ENCODE results near the gene OS9.

OS9 gene

DNA sequence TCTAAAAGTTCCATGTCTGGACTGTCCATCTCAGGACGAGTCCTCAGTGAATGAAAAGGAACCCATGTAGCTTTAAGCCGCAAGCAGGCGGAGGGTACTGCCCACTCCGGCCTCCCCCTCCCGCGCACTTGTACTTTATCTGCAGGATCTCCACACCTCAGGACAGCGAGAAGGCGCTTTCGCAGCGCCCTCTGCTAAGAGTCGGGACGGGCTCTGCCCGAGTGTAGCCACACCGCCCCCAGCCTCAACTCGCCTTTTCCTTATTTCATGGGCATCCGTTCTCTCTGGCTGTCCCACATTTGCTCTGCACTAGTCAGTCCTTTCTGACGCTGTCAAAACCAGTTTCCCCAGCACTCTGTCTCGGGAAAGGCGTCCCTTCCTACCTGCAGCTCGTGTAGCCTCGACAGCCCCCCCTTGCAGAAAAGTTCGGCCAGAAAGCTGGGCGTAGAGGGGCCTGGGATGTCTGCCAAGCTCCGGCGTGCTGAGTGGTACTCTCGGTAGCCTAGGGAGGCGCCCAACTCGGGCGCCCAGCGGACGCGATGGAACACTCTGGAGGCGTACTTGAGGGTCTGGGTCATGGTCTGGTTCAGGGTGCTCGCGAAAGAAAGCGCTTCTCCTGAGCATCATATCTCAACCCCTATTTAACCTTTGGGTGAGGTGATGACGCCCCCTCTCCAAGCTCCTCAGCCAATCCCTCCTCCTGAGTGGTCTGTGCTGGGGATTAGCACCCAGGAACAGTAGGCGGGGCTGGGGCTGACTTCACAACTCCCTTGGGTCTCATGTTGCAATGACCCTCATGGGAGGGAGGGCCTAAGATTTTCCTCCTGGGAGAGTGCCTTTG is 72.8 kb downstream of the OS9 start, which contains the start of gene CYP27B1:
Gene CYP27B1 (minus strand): TSS at position 615 of the 841 bp plus-strand sequence. CDS start 37 bp downstream, at position 578.
- H3K4me3 Mint-ChIP-seq, result peak within 1 kb of the TSS; percentile 91
- H3K36me3 Mint-ChIP-seq (ENCODE audit: low read depth), result peaks cover 61% of the 10 kb centered on the region
- peak within 1 kb of the TSS; percentile 74 for H3K27ac Mint-ChIP-seq
- H3K9me3 Mint-ChIP-seq, result no peaks in the 10 kb centered on the region
- H3K4me1 Mint-ChIP-seq (ENCODE audit: low read depth), result peaks cover 60% of the 10 kb centered on the region
- H3K27me3 Mint-ChIP-seq, result peaks cover 14% of the 10 kb centered on the region

DNA sequence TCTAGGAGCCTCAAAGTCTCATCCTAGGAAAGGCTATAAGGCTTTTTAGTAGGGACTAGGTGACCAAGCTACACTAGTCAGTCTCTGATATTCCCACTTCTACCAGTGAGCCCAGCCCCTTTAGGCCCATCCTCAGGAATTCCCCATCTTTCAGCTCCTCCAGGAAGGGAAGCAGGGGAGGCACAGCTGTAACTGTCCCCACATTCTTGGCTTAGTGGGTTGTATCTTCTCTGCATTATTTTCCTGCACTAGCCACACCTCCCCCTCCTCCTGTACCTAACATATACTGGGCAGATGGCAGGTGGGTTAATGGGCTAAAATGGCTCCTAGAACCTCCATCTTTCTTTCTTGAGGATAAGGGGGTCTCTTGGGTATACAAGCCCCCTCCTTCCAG is 73.4 kb downstream of the OS9 start:
- Mint-ChIP-seq H3K36me3 (ENCODE audit: low read depth) (peaks cover 56% of the 10 kb centered on the region), H3K9me3 (no peaks in the 10 kb centered on the region), H3K4me3 (no peak overlapping the region), H3K27ac (no peak overlapping the region), H3K27me3 (peaks cover 14% of the 10 kb centered on the region), H3K4me1 (ENCODE audit: low read depth) (peaks cover 61% of the 10 kb centered on the region)

DNA sequence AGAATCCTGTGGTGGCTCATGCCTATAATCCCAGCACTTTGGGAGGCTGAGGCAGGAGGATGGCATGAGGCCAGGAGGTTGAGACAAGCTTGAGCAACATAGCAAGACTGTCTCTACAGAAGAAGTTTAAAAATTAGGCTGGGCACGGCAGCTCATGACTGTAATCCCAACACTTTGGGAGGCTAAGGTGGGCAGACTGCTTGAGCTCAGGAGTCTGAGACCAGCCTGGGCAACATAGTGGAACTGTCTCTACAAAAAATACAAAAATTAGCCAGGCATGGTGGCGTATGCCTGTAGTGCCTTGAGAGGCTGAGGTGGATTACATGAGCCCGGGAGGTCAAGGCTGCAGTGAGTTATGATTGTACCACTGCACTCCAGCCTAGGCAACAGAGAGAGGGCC is 73.9 kb downstream of the OS9 start:
- peaks cover 14% of the 10 kb centered on the region for H3K27me3 Mint-ChIP-seq

DNA sequence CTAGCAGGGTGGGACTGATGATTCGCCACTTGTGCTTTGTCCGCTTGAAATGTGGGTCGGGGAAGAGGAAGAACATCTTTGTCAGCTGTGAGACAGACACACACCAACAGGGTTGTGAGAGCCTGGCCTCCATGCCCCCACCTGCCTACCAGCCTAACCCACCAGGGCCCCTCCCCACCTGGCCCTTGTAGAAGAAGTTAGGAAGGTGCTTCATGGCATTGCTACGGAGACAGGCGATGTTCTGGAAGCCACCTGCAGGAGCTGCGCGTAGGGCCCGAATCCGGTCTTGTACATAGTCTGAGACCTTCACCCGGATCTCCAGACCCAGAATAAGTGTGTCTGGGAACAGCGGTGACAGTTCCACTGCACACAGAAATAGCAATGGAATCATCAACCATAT is 75.7 kb downstream of the OS9 start:
- no peak overlapping the region for H3K27ac Mint-ChIP-seq
- H3K27me3 Mint-ChIP-seq, result peaks cover 6% of the 10 kb centered on the region
- peaks cover 52% of the 10 kb centered on the region for H3K4me1 Mint-ChIP-seq (ENCODE audit: low read depth)
- H3K9me3 Mint-ChIP-seq, result no peaks in the 10 kb centered on the region
- peaks cover 38% of the 10 kb centered on the region for H3K36me3 Mint-ChIP-seq (ENCODE audit: low read depth)
- no peak overlapping the region for H3K4me3 Mint-ChIP-seq

More for the DNA sequence above, 73.9 kb downstream of the OS9 start:
- H3K27ac Mint-ChIP-seq, result no peak overlapping the region
- no peaks in the 10 kb centered on the region for H3K9me3 Mint-ChIP-seq
- H3K4me3 Mint-ChIP-seq, result no peak overlapping the region
- H3K36me3 Mint-ChIP-seq (ENCODE audit: low read depth), result peaks cover 51% of the 10 kb centered on the region
- H3K4me1 Mint-ChIP-seq (ENCODE audit: low read depth), result peaks cover 63% of the 10 kb centered on the region

DNA sequence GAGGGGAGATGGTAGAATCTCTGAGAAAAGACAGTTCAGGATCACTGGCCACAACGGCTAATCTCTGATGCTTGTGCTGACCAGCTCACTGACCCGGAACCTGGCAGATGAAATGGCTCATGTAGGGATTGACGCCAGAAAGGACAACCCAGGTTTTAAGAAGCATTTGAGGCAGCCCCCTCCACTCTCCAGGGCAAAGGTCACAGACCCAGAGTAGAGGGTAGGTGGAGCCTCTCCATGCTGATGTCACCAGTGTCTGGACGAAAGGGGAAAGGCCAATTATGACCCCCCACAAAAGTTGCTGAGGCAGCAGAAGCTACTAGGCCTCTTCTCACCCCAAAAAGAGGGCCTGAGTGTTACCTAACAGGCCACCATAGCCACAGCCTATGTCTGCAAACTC is 76.8 kb downstream of the OS9 start:
- Mint-ChIP-seq H3K36me3 (ENCODE audit: low read depth) (peaks cover 38% of the 10 kb centered on the region), H3K4me1 (ENCODE audit: low read depth) (peaks cover 42% of the 10 kb centered on the region), H3K9me3 (no peaks in the 10 kb centered on the region), H3K27ac (peak overlapping the region; percentile 75), H3K27me3 (peaks cover 6% of the 10 kb centered on the region), H3K4me3 (peak overlapping the region; percentile 95)

All from stimulated activated naive CD8-positive, alpha-beta T cell treated with anti-CD3 and anti-CD28 coated beads, Interleukin-15, Interleukin-2, amounts not matched to agents 100 ng/mL and 50 ng/mL, for 24 hours (primary cell).